Measurements from ENCODE around the gene LBR. TPM values are rescaled to one million over a fixed set of nuclear protein-coding genes. Genes with fewer than 3 reads are reported as not detected.

LBR gene
- total RNA-seq, 1 experiment from 2014 or later: 149 TPM

GRCh38 chr1:225406976-225407725, 20.7 kb downstream of the LBR start:
- H3K27ac Mint-ChIP-seq (ENCODE audit: unreplicated experiment): no peak overlapping the region

GRCh38 chr1:225400968-225401367, 26.9 kb downstream of the LBR start:
- no peaks in the 10 kb centered on the region for H3K4me1 Mint-ChIP-seq (ENCODE audit: low read depth, unreplicated experiment)
- H3K9me3 Mint-ChIP-seq (ENCODE audit: unreplicated experiment): no peaks in the 10 kb centered on the region
- TF ChIP-seq CTCF (IDR thresholded peaks at IDR 0.05; ENCODE audit: insufficient read depth in 1 of 2, low read depth in 1 of 2, low read length in 1 of 2, severe bottlenecking in 1 of 2, unreplicated experiment in 1 of 2): no peak
- intact Hi-C loops (cut with micrococcal nuclease; ENCODE audit: unreplicated experiment): no loop called here
- ChIA-PET CTCF (no interaction called here), POLR2A (no interaction called here)
- no peaks in the 10 kb centered on the region for H3K4me1 ChIP-seq
- no peak for DNase-seq
- no peaks in the 10 kb centered on the region for H3K27me3 Mint-ChIP-seq (ENCODE audit: insufficient read depth, unreplicated experiment)
- BruUV-seq (replicated peaks): no TSS peak
- peaks cover 75% of the 10 kb centered on the region for H3K36me3 Mint-ChIP-seq (ENCODE audit: insufficient read depth, unreplicated experiment)
- no peak overlapping the region for H3K4me3 ChIP-seq (ENCODE audit: low read depth, low read length)
- no peaks in the 10 kb centered on the region for H3K27me3 ChIP-seq (replicated peaks; ENCODE audit: control insufficient read depth, insufficient read depth, low read length)
- H3K9me3 ChIP-seq: no peaks in the 10 kb centered on the region
- H3K4me3 Mint-ChIP-seq (ENCODE audit: unreplicated experiment): no peak overlapping the region
- H3K27ac Mint-ChIP-seq (ENCODE audit: unreplicated experiment): no peak overlapping the region
- peaks cover 3% of the 10 kb centered on the region; the same call in 1 of the 2 replicates for H3K36me3 ChIP-seq (ENCODE audit: control insufficient read depth, insufficient read depth, low read length)

More at GRCh38 chr1:225406976-225407725, 20.7 kb downstream of the LBR start:
- peaks cover 4% of the 10 kb centered on the region; the same call in 1 of the 2 replicates for H3K36me3 ChIP-seq (ENCODE audit: control insufficient read depth, insufficient read depth, low read length)
- intact Hi-C loops (cut with micrococcal nuclease; ENCODE audit: unreplicated experiment): no loop called here
- no peak overlapping the region for H3K4me3 ChIP-seq (ENCODE audit: low read depth, low read length)
- CTCF ChIA-PET: no interaction called here
- DNase-seq: no peak
- POLR2A ChIA-PET: no interaction called here
- no peak overlapping the region for H3K4me3 Mint-ChIP-seq (ENCODE audit: unreplicated experiment)
- H3K9me3 ChIP-seq: no peaks in the 10 kb centered on the region
- no TSS peak for BruUV-seq (replicated peaks)
- H3K27me3 ChIP-seq (replicated peaks; ENCODE audit: control insufficient read depth, insufficient read depth, low read length): no peaks in the 10 kb centered on the region
- no peaks in the 10 kb centered on the region for H3K27me3 Mint-ChIP-seq (ENCODE audit: insufficient read depth, unreplicated experiment)
- peaks cover 67% of the 10 kb centered on the region for H3K36me3 Mint-ChIP-seq (ENCODE audit: insufficient read depth, unreplicated experiment)
- peaks cover 8% of the 10 kb centered on the region for H3K4me1 Mint-ChIP-seq (ENCODE audit: low read depth, unreplicated experiment)
- no peak for TF ChIP-seq CTCF (IDR thresholded peaks at IDR 0.05; ENCODE audit: insufficient read depth in 1 of 2, low read depth in 1 of 2, low read length in 1 of 2, severe bottlenecking in 1 of 2, unreplicated experiment in 1 of 2)
- H3K4me1 ChIP-seq: peaks cover 14% of the 10 kb centered on the region; the same call in 1 of the 2 replicates
- no peaks in the 10 kb centered on the region for H3K9me3 Mint-ChIP-seq (ENCODE audit: unreplicated experiment)

- H3K4me1 ChIP-seq: no peaks in the 10 kb centered on the region
- H3K36me3 ChIP-seq (ENCODE audit: control insufficient read depth, insufficient read depth, low read length): 0 out of 2 replicates have a peak, but pooled peaks cover 1% of the 10 kb centered on the region
- no peaks in the 10 kb centered on the region for H3K27me3 ChIP-seq (replicated peaks; ENCODE audit: control insufficient read depth, insufficient read depth, low read length)
- no peaks in the 10 kb centered on the region for H3K9me3 ChIP-seq
- no peak overlapping the region for H3K4me3 Mint-ChIP-seq (ENCODE audit: unreplicated experiment)
- H3K36me3 Mint-ChIP-seq (ENCODE audit: insufficient read depth, unreplicated experiment): peaks cover 50% of the 10 kb centered on the region
- no peak for DNase-seq
- no TSS peak for BruUV-seq (replicated peaks)
- CTCF ChIA-PET: no interaction called here
- no peaks in the 10 kb centered on the region for H3K9me3 Mint-ChIP-seq (ENCODE audit: unreplicated experiment)
- H3K4me3 ChIP-seq (ENCODE audit: low read depth, low read length): no peak overlapping the region
- TF ChIP-seq CTCF (IDR thresholded peaks at IDR 0.05; ENCODE audit: insufficient read depth in 1 of 2, low read depth in 1 of 2, low read length in 1 of 2, severe bottlenecking in 1 of 2, unreplicated experiment in 1 of 2): no peak
- no peak overlapping the region for H3K27ac Mint-ChIP-seq (ENCODE audit: unreplicated experiment)
- intact Hi-C loops (cut with micrococcal nuclease; ENCODE audit: unreplicated experiment): no loop called here
- H3K4me1 Mint-ChIP-seq (ENCODE audit: low read depth, unreplicated experiment): no peaks in the 10 kb centered on the region
- POLR2A ChIA-PET: no interaction called here
- H3K27me3 Mint-ChIP-seq (ENCODE audit: insufficient read depth, unreplicated experiment): no peaks in the 10 kb centered on the region
Observed at GRCh38 chr1:225396357-225396756, 31.5 kb downstream of the LBR start.

Data from Caco-2 (cell line).